ENCODE data around the gene TAPT1. TPM values are rescaled to one million over a fixed set of nuclear protein-coding genes. Genes with fewer than 3 reads are reported as not detected.

TAPT1 gene
- total and polyA plus RNA-seq, 7 donors: 6.0 to 43.8 (median 29.4) TPM

- Histone ChIP-seq H3K27me3 (no peaks in the 10 kb centered on the region), H3K27ac (no peak overlapping the region), H3K9me3 (no peaks in the 10 kb centered on the region), H3K36me3 (peaks cover 0 to 78% (median 18%) of the 10 kb centered on the region in 4 donors), H3K4me3 (no peak overlapping the region), H3K4me1 (no peaks in the 10 kb centered on the region)
- no peak for TF ChIP-seq EP300 (IDR thresholded peaks at IDR 0.05)
- no peak for TF ChIP-seq POLR2AphosphoS5 (IDR thresholded peaks at IDR 0.05)
- TF ChIP-seq, protein P1, sequence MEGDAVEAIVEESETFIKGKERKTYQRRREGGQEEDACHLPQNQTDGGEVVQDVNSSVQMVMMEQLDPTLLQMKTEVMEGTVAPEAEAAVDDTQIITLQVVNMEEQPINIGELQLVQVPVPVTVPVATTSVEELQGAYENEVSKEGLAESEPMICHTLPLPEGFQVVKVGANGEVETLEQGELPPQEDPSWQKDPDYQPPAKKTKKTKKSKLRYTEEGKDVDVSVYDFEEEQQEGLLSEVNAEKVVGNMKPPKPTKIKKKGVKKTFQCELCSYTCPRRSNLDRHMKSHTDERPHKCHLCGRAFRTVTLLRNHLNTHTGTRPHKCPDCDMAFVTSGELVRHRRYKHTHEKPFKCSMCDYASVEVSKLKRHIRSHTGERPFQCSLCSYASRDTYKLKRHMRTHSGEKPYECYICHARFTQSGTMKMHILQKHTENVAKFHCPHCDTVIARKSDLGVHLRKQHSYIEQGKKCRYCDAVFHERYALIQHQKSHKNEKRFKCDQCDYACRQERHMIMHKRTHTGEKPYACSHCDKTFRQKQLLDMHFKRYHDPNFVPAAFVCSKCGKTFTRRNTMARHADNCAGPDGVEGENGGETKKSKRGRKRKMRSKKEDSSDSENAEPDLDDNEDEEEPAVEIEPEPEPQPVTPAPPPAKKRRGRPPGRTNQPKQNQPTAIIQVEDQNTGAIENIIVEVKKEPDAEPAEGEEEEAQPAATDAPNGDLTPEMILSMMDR (IDR thresholded peaks at IDR 0.05): no peak
- TF ChIP-seq POLR2A (IDR thresholded peaks at IDR 0.05): no peak
- intact Hi-C loops (cut with DNase I): no loop called here
- WGBS, 2 donors: 86 to 88% methylated on average over 7 of the region's 7 CpGs
- no peak for DNase-seq
Observed at GRCh38 chr4:16171831-16172230, 54.4 kb downstream of the TAPT1 start.

- no peak overlapping the region for H3K27ac ChIP-seq
- no peak for DNase-seq
- no peaks in the 10 kb centered on the region for H3K27me3 ChIP-seq
- H3K4me1 ChIP-seq: no peaks in the 10 kb centered on the region
- no peaks in the 10 kb centered on the region for H3K9me3 ChIP-seq
- H3K36me3 ChIP-seq: peaks cover 11 to 81% (median 30%) of the 10 kb centered on the region in 4 donors
- H3K4me3 ChIP-seq: no peak overlapping the region
- WGBS, 2 donors: 85 to 90% methylated on average over 4 of the region's 4 CpGs
- TF ChIP-seq, protein P1 (IDR thresholded peaks at IDR 0.05): no peak
- intact Hi-C loops (cut with DNase I): no loop called here
Observed at GRCh38 chr4:16169490-16169889, 56.8 kb downstream of the TAPT1 start.

- peaks cover 11 to 81% (median 30%) of the 10 kb centered on the region in 4 donors for H3K36me3 ChIP-seq
Observed at GRCh38 chr4:16168710-16169388, 57.4 kb downstream of the TAPT1 start.

DNA sequence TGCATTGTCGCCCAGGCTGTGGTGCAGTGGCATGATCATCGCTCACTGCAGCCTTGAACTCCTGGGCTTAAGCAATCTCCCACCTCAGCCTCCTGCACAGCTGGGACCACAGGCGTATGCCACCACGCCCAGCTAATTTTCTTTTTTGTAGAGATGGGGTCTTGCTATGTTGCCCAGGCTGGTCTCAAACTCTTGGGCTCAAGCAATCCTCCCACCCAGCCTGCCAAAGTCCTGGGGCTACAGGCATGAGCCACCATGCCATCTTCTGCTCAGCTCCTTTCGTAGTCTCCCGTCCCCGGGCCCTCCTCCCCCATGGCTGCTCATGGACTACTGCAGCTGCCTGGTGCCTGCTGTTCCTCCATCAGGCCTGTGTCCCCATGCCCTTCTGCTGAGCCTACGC, 58.1 kb downstream of the TAPT1 start:
- Histone ChIP-seq H3K9me3 (no peaks in the 10 kb centered on the region), H3K4me3 (no peak overlapping the region), H3K27me3 (no peaks in the 10 kb centered on the region), H3K36me3 (peaks cover 11 to 81% (median 32%) of the 10 kb centered on the region in 4 donors), H3K27ac (no peak overlapping the region), H3K4me1 (no peaks in the 10 kb centered on the region)
- 97% methylated on average over 8 of the region's 8 CpGs for WGBS, 2 donors
- TF ChIP-seq, protein P1 (IDR thresholded peaks at IDR 0.05): no peak
- TF ChIP-seq EP300 (IDR thresholded peaks at IDR 0.05) (no peak), POLR2A (IDR thresholded peaks at IDR 0.05) (no peak), POLR2AphosphoS5 (IDR thresholded peaks at IDR 0.05) (no peak)
- intact Hi-C loops (cut with DNase I): no loop called here
- no peak for DNase-seq

More at GRCh38 chr4:16168710-16169388, 57.4 kb downstream of the TAPT1 start:
- TF ChIP-seq POLR2A (IDR thresholded peaks at IDR 0.05) (no peak), POLR2AphosphoS5 (IDR thresholded peaks at IDR 0.05) (no peak), EP300 (IDR thresholded peaks at IDR 0.05) (no peak)
- TF ChIP-seq, protein P1 (IDR thresholded peaks at IDR 0.05): no peak
- H3K4me3 ChIP-seq: no peak overlapping the region
- WGBS, 2 donors: 24 to 72% methylated on average over 3 of the region's 3 CpGs
- no peaks in the 10 kb centered on the region for H3K27me3 ChIP-seq
- H3K4me1 ChIP-seq: no peaks in the 10 kb centered on the region
- H3K27ac ChIP-seq: no peak overlapping the region
- intact Hi-C loops (cut with DNase I): no loop called here
- no peak for DNase-seq
- H3K9me3 ChIP-seq: no peaks in the 10 kb centered on the region

DNA sequence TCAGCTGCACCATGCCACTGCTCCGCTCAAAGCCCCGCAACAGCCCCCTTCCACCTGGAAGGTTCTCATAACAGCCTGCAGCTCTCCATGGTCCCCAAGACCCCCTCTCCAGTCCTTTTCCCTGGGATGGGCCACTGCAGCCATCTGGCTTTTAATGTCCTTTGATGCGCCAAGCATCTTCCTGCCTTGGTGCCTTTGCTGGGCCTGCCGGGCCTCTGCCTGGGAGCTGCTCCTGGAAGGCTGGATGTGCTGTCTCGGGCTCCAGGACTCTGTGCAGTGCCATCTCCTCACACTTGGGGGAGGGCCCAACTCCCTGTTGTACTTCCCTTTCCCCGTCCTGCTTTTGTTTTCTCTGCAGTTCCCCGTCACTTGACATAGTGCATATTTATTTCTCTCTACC, 60.3 kb downstream of the TAPT1 start:
- DNase-seq: no peak
- Histone ChIP-seq H3K4me3 (no peak overlapping the region), H3K9me3 (no peaks in the 10 kb centered on the region), H3K27me3 (no peaks in the 10 kb centered on the region), H3K27ac (no peak overlapping the region), H3K36me3 (peaks cover 11 to 98% (median 33%) of the 10 kb centered on the region in 4 donors), H3K4me1 (no peaks in the 10 kb centered on the region)
- 96 to 97% methylated on average over 7 of the region's 7 CpGs for WGBS, 2 donors
- intact Hi-C loops (cut with DNase I): no loop called here
- TF ChIP-seq, protein P1 (IDR thresholded peaks at IDR 0.05): no peak

All from sigmoid colon (tissue), 7 donors.